Skeletal muscle cell (primary cell): ENCODE results near the gene MAGEB4.
"Not testable (repeated sequence)": the region's sequence is repeated elsewhere in the genome, so short reads cannot be mapped to it uniquely, and the experiment has no call there.

ENCODE experiments used
- DNase-seq: peaks from one replicate; pipeline ENCODE4 v3.0.0-alpha.2; 2010; ENCODE audit warnings: low read depth
- H3K4me3 ChIP-seq: 2 replicates; pipeline ENCODE4 v1.5.1; 2011; ENCODE audit warnings: low read depth, mild to moderate bottlenecking, control low read depth, low read length, moderate library complexity

Gene MAGEB4, protein sequence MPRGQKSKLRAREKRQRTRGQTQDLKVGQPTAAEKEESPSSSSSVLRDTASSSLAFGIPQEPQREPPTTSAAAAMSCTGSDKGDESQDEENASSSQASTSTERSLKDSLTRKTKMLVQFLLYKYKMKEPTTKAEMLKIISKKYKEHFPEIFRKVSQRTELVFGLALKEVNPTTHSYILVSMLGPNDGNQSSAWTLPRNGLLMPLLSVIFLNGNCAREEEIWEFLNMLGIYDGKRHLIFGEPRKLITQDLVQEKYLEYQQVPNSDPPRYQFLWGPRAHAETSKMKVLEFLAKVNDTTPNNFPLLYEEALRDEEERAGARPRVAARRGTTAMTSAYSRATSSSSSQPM

DNA sequence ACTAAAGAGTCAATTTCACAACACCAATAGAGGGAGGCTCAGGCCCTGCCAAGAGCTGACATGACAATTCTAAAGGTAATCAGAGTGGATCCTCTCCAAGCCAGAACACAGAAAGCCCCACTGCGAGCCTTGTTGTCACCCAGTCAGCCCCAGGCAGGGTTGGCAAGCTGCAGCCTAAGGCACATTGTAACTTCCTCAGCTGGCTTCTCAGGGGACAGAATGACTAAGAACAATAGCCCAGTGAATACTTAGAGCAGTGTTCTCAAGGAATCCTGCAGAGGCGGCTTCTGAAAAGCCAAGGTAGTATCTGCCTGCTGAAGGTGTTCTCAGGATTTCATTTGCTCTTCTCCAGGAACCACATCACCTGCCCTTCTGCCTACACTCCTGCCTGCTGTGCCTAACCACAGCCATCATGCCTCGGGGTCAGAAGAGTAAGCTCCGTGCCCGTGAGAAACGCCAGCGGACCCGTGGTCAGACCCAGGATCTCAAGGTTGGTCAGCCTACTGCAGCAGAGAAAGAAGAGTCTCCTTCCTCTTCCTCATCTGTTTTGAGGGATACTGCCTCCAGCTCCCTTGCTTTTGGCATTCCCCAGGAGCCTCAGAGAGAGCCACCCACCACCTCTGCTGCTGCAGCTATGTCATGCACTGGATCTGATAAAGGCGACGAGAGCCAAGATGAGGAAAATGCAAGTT is at the start of gene MAGEB4:
TSS of gene MAGEB4 (plus strand) at position 277 of the 692 bp plus-strand sequence. CDS start at position 413, 136 bp downstream.
- H3K4me3 ChIP-seq: no peak within 1 kb of the TSS
- DNase-seq: no peak

- not testable (repeated sequence) for H3K4me3 ChIP-seq, DNase-seq
Measured at GRCh38 chrX:30193910-30194309, 47.9 kb upstream of the MAGEB4 start.

GRCh38 chrX:30196322-30196721 is 45.5 kb upstream of the MAGEB4 start:
- no peak for DNase-seq
- no peak overlapping the region for H3K4me3 ChIP-seq

DNA sequence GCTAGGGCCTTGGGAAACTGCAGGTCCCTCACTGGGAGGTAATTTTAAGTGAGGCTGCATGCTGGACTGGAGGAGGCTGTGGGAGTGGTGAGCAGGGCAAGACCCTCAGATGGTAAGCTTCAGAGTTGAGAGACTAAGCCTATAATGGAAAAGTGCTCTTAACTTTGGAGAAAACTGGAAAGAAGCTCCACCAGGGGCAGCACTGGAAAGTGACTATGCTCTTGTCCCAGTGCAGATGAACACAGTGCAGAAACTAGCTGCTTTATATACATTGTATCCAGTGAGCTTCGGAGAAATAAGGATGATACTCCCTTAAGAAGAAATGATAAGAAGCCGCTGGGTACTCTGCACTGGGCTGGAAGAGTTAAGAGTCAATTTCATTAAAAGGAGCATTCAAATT is 29.6 kb upstream of the MAGEB4 start:
- DNase-seq: no peak
- H3K4me3 ChIP-seq: no peak overlapping the region

DNA sequence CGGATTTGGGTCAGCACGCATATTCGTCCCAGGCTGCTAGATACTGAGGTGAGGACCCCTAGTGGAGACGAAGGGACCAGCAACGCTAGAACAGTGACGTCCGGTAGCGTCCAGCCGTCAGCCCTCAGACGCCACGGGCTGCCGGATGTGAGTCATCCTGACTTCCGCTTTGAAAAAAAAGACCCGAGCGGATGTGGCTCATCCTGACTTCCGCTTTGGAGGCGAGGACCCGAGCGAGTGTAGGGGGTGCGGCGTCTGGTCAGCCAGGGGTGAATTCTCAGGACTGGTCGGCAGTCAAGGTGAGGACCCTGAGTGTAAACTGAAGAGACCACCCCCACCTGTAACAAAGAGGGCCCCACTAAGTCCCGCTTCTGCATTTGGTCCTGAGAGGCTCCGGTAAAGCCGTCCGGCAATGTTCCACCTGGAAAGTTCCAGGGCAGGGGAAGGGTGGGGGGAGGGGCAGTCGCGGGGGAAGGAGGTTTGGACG is 26.4 kb upstream of the MAGEB4 start, which contains the start of gene MAGEB2:
TSS of gene MAGEB2 (plus strand) at position 207 of the 487 bp plus-strand sequence. CDS start 3,018 bp downstream, outside the sequence.
- H3K4me3 ChIP-seq: no peak within 1 kb of the TSS
- DNase-seq: no peak

DNA sequence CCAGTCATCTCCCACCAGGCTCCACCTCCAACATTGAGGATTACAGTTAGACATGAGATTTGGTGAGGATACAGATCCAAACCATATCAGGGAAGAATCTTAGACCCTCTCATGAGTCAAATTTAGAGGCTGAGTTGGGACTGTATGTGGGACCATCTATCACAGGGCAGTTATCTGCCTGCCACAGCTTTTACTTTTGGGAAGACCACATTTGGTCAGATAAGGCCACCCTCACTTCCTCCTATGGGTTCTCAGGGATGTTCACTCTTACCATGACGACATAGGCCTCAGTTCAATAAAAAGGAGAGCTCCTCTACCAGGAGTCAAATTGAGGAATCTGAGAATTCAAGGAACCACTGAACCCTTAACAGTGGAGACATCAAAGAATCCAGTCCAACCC is 24.3 kb upstream of the MAGEB4 start:
- no peak overlapping the region for H3K4me3 ChIP-seq
- DNase-seq: no peak

- no peak for DNase-seq
Measured at GRCh38 chrX:30219372-30219771, 22.4 kb upstream of the MAGEB4 start.

DNA sequence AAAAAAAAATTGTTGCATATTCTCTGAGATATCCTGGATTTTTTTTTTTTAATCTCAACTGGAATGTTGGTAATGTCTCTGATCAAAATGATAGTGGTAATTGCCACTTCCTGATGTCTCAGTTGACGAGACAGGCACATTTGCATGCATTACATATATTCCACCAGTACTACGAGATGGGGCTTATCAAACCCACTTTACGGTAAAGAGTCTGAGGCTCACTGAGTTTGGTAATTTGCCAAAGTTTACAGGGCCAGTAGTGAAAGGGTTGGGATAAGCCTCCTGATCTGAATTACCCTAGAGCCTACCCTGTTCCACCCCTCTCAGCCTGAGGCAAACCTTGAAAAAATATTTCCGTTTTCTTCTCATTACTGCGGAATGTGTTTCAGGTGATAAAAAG is 21.1 kb upstream of the MAGEB4 start:
- no peak for DNase-seq

More at GRCh38 chrX:30219372-30219771, 22.4 kb upstream of the MAGEB4 start:
- no peak overlapping the region for H3K4me3 ChIP-seq

GRCh38 chrX:30224536-30224935 is 17.3 kb upstream of the MAGEB4 start:
- H3K4me3 ChIP-seq: no peak overlapping the region
- DNase-seq: no peak

More for the DNA sequence above, 21.1 kb upstream of the MAGEB4 start:
- H3K4me3 ChIP-seq: no peak overlapping the region

GRCh38 chrX:30228526-30228925 is 13.3 kb upstream of the MAGEB4 start:
- H3K4me3 ChIP-seq: no peak overlapping the region
- no peak for DNase-seq

- no peak within 1 kb of the TSS for H3K4me3 ChIP-seq
- no peak for DNase-seq
Measured at GRCh38 chrX:30230395-30230794, 11.4 kb upstream of the MAGEB4 start, which contains the start of gene MAGEB3. MAGEB3 (plus strand) TSS chrX:30230657; CDS start chrX:30235925, 5,268 bp downstream.

DNA sequence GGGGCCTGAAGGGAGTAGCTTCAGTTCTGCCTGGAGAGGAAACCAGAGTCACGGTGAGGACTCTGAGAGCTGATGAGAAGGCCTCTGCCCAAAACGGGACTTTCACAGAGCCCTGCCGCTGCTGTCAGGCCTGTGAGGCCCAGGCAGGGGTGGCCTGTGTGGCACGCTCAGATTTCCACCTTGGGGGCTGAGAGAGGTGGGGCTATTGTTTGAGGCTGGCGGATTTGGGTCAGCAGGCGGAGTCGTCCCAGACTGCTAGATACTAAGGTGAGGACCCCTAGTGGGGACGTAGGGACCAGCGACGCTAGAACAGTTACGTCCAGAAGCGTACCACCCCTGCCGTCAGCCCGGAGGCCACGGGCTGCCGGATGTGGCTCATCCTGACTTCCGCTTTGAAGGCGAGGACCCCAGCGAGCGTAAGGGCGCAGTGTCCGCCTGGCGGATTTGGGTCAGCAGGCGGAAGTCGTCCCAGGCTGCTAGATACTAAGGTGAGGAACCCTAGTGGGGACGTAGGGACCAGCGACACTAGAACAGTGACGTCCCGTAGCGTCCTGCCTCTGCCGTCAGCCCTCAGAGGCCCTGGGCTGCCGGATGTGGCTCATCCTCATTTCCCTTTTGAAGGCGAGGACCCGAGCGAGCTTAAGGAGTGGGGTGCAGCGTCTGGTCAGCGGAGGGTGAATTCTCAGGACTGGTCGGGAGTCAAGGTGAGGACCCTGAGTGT is 5.1 kb downstream of the MAGEB4 start, which contains the start of gene MAGEB1:
TSS of gene MAGEB1 (plus strand) at position 378 of the 721 bp plus-strand sequence. CDS start 3,348 bp downstream, outside the sequence.
- H3K4me3 ChIP-seq: no peak within 1 kb of the TSS
- no peak for DNase-seq

GRCh38 chrX:30248854-30249253 is 7.1 kb downstream of the MAGEB4 start:
- DNase-seq: no peak

DNA sequence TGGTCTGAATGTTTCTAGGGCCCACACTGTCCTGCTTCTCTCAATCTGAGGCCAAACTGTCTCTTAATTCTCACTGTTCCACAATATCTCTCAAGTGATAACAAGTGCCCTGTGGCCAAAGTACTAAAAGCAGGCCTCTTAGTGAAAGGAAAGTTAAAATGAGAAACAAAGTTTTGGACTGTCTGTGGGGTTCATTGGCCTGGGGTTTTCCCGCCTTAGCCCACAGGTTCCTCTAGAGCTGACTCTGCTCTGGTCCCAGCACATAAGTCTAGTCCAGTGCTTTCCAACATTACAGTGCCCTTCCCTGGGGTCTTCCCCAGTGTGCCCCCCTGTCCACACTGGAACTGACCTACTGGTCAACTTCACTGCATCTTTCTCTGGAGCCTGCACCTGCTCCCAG is 11.5 kb downstream of the MAGEB4 start:
- no peak overlapping the region for H3K4me3 ChIP-seq
- DNase-seq: no peak

More at GRCh38 chrX:30248854-30249253, 7.1 kb downstream of the MAGEB4 start:
- no peak overlapping the region for H3K4me3 ChIP-seq

- no peak for DNase-seq
- no peak overlapping the region for H3K4me3 ChIP-seq
Measured at GRCh38 chrX:30259927-30260326, 18.1 kb downstream of the MAGEB4 start.

DNA sequence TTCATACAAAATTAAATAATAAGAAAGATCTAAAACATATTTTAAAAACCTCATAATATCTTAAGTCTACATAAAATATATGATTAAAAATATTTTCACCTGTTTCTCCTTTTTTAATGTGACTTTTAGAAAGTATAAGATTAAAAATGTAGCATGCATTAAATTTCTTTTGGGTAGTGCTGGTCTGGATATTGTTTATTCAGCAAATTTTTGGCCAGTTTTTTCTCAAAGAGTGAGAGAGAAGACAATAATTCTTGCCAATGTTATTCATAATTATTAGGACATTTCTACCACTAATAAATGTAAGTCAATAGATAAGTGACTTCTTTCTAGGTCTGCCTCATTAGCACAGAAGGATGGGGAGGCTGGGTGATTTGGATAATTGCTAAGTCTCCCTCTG is 19.2 kb downstream of the MAGEB4 start:
- no peak for DNase-seq
- no peak overlapping the region for H3K4me3 ChIP-seq

DNA sequence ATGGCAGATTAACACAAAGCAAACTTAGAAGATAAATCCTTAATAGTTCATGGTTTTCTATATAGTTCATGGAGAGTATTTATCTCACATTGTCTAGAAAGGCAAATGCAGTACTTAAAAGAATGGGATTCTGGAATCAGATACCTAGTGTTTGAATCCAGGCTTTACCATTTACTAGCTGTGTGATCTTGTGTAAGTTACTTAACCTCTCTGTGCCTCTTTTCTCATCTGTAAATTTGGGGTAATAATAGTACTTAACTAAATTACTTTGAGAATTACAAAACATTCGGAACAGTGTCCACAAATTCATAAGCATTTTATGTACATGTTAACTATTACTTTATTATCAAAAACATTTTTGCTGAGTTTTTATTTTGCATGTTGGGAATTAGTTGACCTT is 21.0 kb downstream of the MAGEB4 start:
- DNase-seq: no peak
- H3K4me3 ChIP-seq: no peak overlapping the region

DNA sequence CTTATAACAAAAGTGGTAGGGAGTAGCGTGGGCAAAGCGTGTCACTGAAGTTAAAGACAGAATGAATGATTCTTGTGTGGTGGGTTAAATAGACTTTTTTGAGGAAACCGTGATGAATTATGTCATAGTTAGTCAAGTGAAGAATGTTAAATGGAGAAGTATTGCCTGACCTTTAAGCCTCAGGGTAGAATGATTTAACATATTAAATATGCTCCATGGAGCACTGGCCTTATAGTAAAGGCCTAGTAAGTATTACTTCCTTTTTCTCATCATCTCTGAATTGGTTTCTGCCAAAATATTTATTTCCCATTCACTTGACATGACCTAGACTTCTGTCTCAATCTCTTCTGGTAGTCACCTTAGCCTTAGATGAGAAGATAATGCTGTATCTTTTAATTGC is 28.8 kb downstream of the MAGEB4 start:
- no peak overlapping the region for H3K4me3 ChIP-seq

DNA sequence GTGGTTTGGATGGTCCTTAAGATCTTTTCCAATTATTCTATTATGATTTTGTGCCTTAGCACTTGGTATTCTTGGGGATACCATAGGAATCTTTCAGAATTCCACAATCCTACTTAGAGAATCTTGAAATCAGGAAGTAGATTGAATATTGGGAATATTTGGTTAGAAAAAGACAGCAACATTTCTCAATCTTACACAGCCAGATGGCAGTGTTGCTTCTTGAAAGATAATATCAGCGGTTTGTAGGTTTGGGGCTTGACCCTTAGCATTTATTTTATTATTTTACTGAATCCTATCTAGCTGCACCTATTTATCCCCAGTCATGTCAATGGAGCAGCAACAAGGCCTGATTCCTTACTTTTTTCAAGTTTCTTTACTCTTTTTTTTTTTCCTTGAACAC is 33.7 kb downstream of the MAGEB4 start:
- DNase-seq: no peak
- H3K4me3 ChIP-seq: no peak overlapping the region

More for the DNA sequence above, 28.8 kb downstream of the MAGEB4 start:
- no peak for DNase-seq

DNA sequence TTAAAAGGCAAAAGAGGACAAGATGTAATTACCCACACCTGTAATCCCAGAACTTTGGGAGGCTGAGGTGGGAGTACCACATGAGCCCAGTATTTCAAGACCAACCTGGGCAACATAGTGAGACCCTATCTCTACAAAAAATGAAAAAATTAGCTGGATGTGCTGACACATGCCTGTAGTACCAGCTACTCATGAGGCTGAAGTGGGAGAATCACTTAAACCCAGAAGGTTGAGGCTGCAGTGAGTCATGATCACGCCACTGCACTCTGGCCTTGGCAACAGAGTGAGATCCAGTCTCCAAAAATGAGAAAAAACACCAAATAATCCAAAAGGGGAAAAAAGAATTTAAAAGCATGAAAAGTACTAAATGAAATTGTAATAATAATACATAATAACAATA is 36.6 kb downstream of the MAGEB4 start:
- DNase-seq: no peak
- H3K4me3 ChIP-seq: no peak overlapping the region
